K562 (cell line): ENCODE measurements around the gene LMAN2. TPM values are rescaled to one million over a fixed set of nuclear protein-coding genes. Genes with fewer than 3 reads are reported as not detected.

Source experiments
- ARNT ChIP-seq, 2 experiments: fragments of 450-650 bp; IDR thresholded peaks; 2 replicates each; pipeline ENCODE4 v1.6.1; 2016; ENCODE audit warnings: mild to moderate bottlenecking in 1 of 2
- E2F3 ChIP-seq: fragments of 250-450 bp; sonication (Bioruptor Pico); IDR thresholded peaks from 2 replicates; pipeline ENCODE4 v1.4.0; 2020; ENCODE audit warnings: mild to moderate bottlenecking
- ESRRB ChIP-seq: fragments of 250-450 bp; sonication (Bioruptor Pico); IDR thresholded peaks from 2 replicates; pipeline ENCODE4 v1.5.0; 2020; ENCODE audit warnings: mild to moderate bottlenecking, moderate library complexity, borderline replicate concordance
- ETV6 ChIP-seq, 3 experiments: fragments of 150-350 bp in 1 of 3; sonication (generic) in 1 of 3; formaldehyde crosslinking in 1 of 3; IDR thresholded peaks; 2 replicates each; pipeline versions ENCODE4 v1.6.1 to v1.8.0; 2014 to 2022; ENCODE audit warnings: borderline replicate concordance in 2 of 3, low read depth in 2 of 3, antibody characterized with exemption in 1 of 3, low read length in 1 of 3, mild to moderate bottlenecking in 1 of 3, missing genetic modification reagents in 1 of 3
- KDM5B ChIP-seq: fragments of 200-600 bp; sonication (generic); IDR thresholded peaks from 2 replicates; pipeline ENCODE4 v1.6.1; 2012; ENCODE audit warnings: low read depth, mild to moderate bottlenecking, moderate library complexity, low read length, control low read depth, inconsistent platforms; ENCODE audit not compliant: insufficient replicate concordance
- MXD1 ChIP-seq: fragments of 250-450 bp; sonication (Bioruptor Pico); IDR thresholded peaks from 2 replicates; pipeline ENCODE4 v1.8.0; 2021; ENCODE audit warnings: borderline replicate concordance, mild to moderate bottlenecking, moderate library complexity; ENCODE audit not compliant: poor library complexity, severe bottlenecking
- NCOA1 ChIP-seq: fragments of 450-650 bp; IDR thresholded peaks from 2 replicates; pipeline ENCODE4 v1.6.1; 2016; ENCODE audit warnings: low read depth
- PRDM10 ChIP-seq: fragments of 450-650 bp; IDR thresholded peaks from 2 replicates; pipeline ENCODE4 v1.6.1; 2018; ENCODE audit not compliant: partially characterized antibody
- PTTG1 ChIP-seq: fragments of 450-650 bp; IDR thresholded peaks from 2 replicates; pipeline ENCODE4 v1.6.1; 2016; ENCODE audit warnings: low read depth, mild to moderate bottlenecking, missing genetic modification characterization, missing compliant biosample characterization
- RB1 ChIP-seq: fragments of 450-650 bp; IDR thresholded peaks from 2 replicates; pipeline ENCODE4 v1.6.1; 2017; ENCODE audit warnings: low read depth, mild to moderate bottlenecking
- SMARCA4 ChIP-seq: fragments of 450-650 bp; IDR thresholded peaks from 2 replicates; pipeline ENCODE4 v1.6.1; 2016
- TBL1XR1 ChIP-seq, 2 experiments: IDR thresholded peaks; 2 replicates each; pipeline ENCODE4 v1.6.1; 2012; ENCODE audit warnings: improper control_type of control experiment in 2 of 2, low read length in 2 of 2, mild to moderate bottlenecking in 1 of 2
- U2AF1 ChIP-seq: fragments of 200-400 bp; formaldehyde crosslinking; optimal IDR thresholded peaks from 2 replicates; pipeline ENCODE3; 2017; ENCODE audit warnings: mild to moderate bottlenecking, low read depth, low read length, moderate library complexity
- VEZF1 ChIP-seq: fragments of 200-800 bp; sonication (Bioruptor generic); IDR thresholded peaks from 2 replicates; pipeline ENCODE4 v1.6.1; 2017; ENCODE audit warnings: missing genetic modification characterization, missing compliant biosample characterization
- ZNF165 ChIP-seq: fragments of 250-450 bp; sonication (Bioruptor Pico); IDR thresholded peaks from 2 replicates; pipeline ENCODE4 v1.4.0; 2020; ENCODE audit warnings: borderline replicate concordance
- ZNF197 ChIP-seq: fragments of 200-800 bp; sonication (Bioruptor generic); IDR thresholded peaks from 2 replicates; pipeline ENCODE4 v1.6.1; 2016; ENCODE audit warnings: low read depth, missing genetic modification characterization, missing compliant biosample characterization
- ZNF449 ChIP-seq: fragments of 250-450 bp; sonication (Bioruptor Pico); IDR thresholded peaks from 2 replicates; pipeline ENCODE4 v1.8.0; 2022; ENCODE audit warnings: moderate library complexity, mild to moderate bottlenecking, inconsistent platforms
- polyA plus RNA-seq, 8 experiments: library from polyadenylated mRNA; depleted of rRNA in 4 of 8; stranded (reverse) in 5 of 8; unstranded in 3 of 8; fragments of >200 nt; fragmentation: Nextera tagmentation in 2 of 8; fragmentation: Illumina TruSeq in 1 of 8; extraction: Ambion mirVana in 2 of 8; extraction: Trizol in 1 of 8; gene quantifications; 2 replicates each; pipeline versions ENCODE4 v1.2.1 to v1.2.3, GENCODE V29; 2011 to 2014; ENCODE audit warnings: inconsistent platforms in 1 of 8, missing spikeins in 1 of 8
- total RNA-seq, 7 experiments: library from RNA; depleted of rRNA in 6 of 7; stranded (reverse); fragments of >200 nt in 6 of 7; fragmentation: Illumina TruSeq in 2 of 7; extraction: Trizol in 2 of 7; gene quantifications; 2 replicates each; pipeline versions ENCODE4 v1.2.1 to v1.2.3, GENCODE V29; 2011 to 2021; ENCODE audit warnings: low replicate concordance in 1 of 7

Gene LMAN2
- total and polyA plus RNA-seq, 9 of the 15 experiments (the other 6 are each of a cell fraction or from before 2014, with no cell fraction given): 2.7 to 254 (median 136) TPM

GRCh38 chr5:177390363-177391300 lies 39.2 kb upstream of the LMAN2 start (continued):
- TF ChIP-seq ZNF449 (CRISPR knock-in tag) (no peak), TBL1XR1 (IDR thresholded peaks at IDR 0.05; ENCODE audit: low read length in 2 of 2) (no peak), ETV6 (IDR thresholded peaks at IDR 0.05; ENCODE audit: borderline replicate concordance in 1 of 2, low read depth in 2 of 2, low read length in 1 of 2) (no peak), ETV6 (CRISPR knock-in tag; IDR thresholded peaks at IDR 0.05; ENCODE audit: borderline replicate concordance) (no peak), E2F3 (CRISPR knock-in tag) (no peak), NCOA1 (no peak), ARNT (IDR thresholded peaks at IDR 0.05) (no peak), VEZF1 (no peak; the same call in 1 of the 2 replicates), ESRRB (no peak), ZNF197 (no peak), U2AF1 (no peak), ZNF165 (CRISPR knock-in tag) (no peak), RB1 (peak; percentile 39; the same call in 1 of the 2 replicates), SMARCA4 (no peak), PRDM10 (no peak), PTTG1 (tag) (no peak), KDM5B (no peak), MXD1 (CRISPR knock-in tag) (no peak)
